Trophoblast cell (in vitro differentiated cells and primary cell): ENCODE results near the gene PYURF.

ENCODE experiments used
- DNase-seq, 2 donors: peaks; one replicate each; pipeline ENCODE4 v3.0.0-alpha.2; 2016
- H2AFZ ChIP-seq: 2 replicates; pipeline ENCODE4 v1.6.1; 2013; ENCODE audit warnings: low read length, moderate library complexity, mild to moderate bottlenecking; ENCODE audit not compliant: insufficient read depth, poor library complexity
- H2AK5ac ChIP-seq: 2 replicates; pipeline ENCODE4 v1.6.1; 2013; ENCODE audit warnings: mild to moderate bottlenecking, low read length
- H2BK120ac ChIP-seq: 2 replicates; pipeline ENCODE4 v1.6.1; 2013; ENCODE audit warnings: low read length, mild to moderate bottlenecking, moderate library complexity; ENCODE audit not compliant: insufficient read depth, poor library complexity
- H2BK12ac ChIP-seq: 2 replicates; pipeline ENCODE4 v1.6.1; 2013; ENCODE audit warnings: mild to moderate bottlenecking, low read length, moderate library complexity
- H2BK5ac ChIP-seq: 2 replicates; pipeline ENCODE4 v1.6.1; 2013; ENCODE audit warnings: low read length, low read depth, moderate library complexity, mild to moderate bottlenecking; ENCODE audit not compliant: poor library complexity
- H3K14ac ChIP-seq: 2 replicates; pipeline ENCODE4 v1.6.1; 2013; ENCODE audit warnings: mild to moderate bottlenecking, low read length
- H3K18ac ChIP-seq: 2 replicates; pipeline ENCODE4 v1.6.1; 2013; ENCODE audit warnings: mild to moderate bottlenecking, low read length
- H3K23ac ChIP-seq: 2 replicates; pipeline ENCODE4 v1.6.1; 2013; ENCODE audit warnings: low read length
- H3K27ac ChIP-seq: 2 replicates; pipeline ENCODE4 v1.5.1; 2013; ENCODE audit warnings: low read depth, mild to moderate bottlenecking, inconsistent platforms, low read length, moderate library complexity
- H3K27me3 ChIP-seq: 2 replicates; pipeline ENCODE4 v1.6.1; 2013; ENCODE audit warnings: inconsistent platforms, mild to moderate bottlenecking, low read length, moderate library complexity; ENCODE audit not compliant: insufficient read depth
- H3K36me3 ChIP-seq, 2 experiments: 1 replicate in 1 of 2; 2 replicates in 1 of 2; pipeline ENCODE4 v1.6.1; 2013; ENCODE audit warnings: low read length in 2 of 2, mild to moderate bottlenecking in 2 of 2, moderate library complexity in 1 of 2; ENCODE audit not compliant: insufficient read depth in 2 of 2, control insufficient read depth in 1 of 2
- H3K4ac ChIP-seq: 2 replicates; pipeline ENCODE4 v1.6.1; 2013; ENCODE audit warnings: low read depth, mild to moderate bottlenecking, low read length, moderate library complexity
- H3K4me1 ChIP-seq, 2 experiments: 1 replicate in 1 of 2; 2 replicates in 1 of 2; pipeline ENCODE4 v1.6.1; 2013; ENCODE audit warnings: low read length in 2 of 2, mild to moderate bottlenecking in 2 of 2, moderate library complexity in 1 of 2; ENCODE audit not compliant: insufficient read depth in 2 of 2, control insufficient read depth in 1 of 2
- H3K4me2 ChIP-seq: 2 replicates; pipeline ENCODE4 v1.6.1; 2013; ENCODE audit warnings: inconsistent platforms, mild to moderate bottlenecking, low read length, moderate library complexity
- H3K4me3 ChIP-seq: 2 replicates; pipeline ENCODE4 v1.5.1; 2013; ENCODE audit warnings: mild to moderate bottlenecking, low read depth, low read length, inconsistent platforms
- H3K79me1 ChIP-seq: one replicate; pipeline ENCODE4 v1.6.1; 2013; ENCODE audit warnings: low read length
- H3K79me2 ChIP-seq: 2 replicates; pipeline ENCODE4 v1.6.1; 2013; ENCODE audit warnings: low read length, mild to moderate bottlenecking; ENCODE audit not compliant: control insufficient read depth, insufficient read depth, poor library complexity
- H3K9ac ChIP-seq: 2 replicates; pipeline ENCODE4 v1.6.1; 2013; ENCODE audit warnings: mild to moderate bottlenecking, low read length
- H3K9me3 ChIP-seq: 2 replicates; pipeline ENCODE4 v1.6.1; 2013; ENCODE audit warnings: low read depth, mild to moderate bottlenecking, control low read depth, inconsistent platforms, low read length; ENCODE audit not compliant: insufficient read depth
- H4K12ac ChIP-seq: 2 replicates; pipeline ENCODE4 v1.6.1; 2013; ENCODE audit warnings: low read depth, mild to moderate bottlenecking, low read length, moderate library complexity
- H4K8ac ChIP-seq: 2 replicates; pipeline ENCODE4 v1.6.1; 2013; ENCODE audit warnings: low read depth, mild to moderate bottlenecking, low read length, moderate library complexity
- H4K91ac ChIP-seq: one replicate; pipeline ENCODE4 v1.6.1; 2013; ENCODE audit warnings: low read depth, mild to moderate bottlenecking, low read length, moderate library complexity
- WGBS: extraction: QIAGEN DNeasy Blood & Tissue Kit; methylation state at CpG from one replicate; pipeline ENCODE4 v1.1.7; 2013; ENCODE audit warnings: missing lambda C conversion rate; ENCODE audit not compliant: insufficient read length, insufficient coverage; ENCODE audit errors: extremely low coverage; 5-methylcytosine and 5-hydroxymethylcytosine counted together

PYURF gene

DNA sequence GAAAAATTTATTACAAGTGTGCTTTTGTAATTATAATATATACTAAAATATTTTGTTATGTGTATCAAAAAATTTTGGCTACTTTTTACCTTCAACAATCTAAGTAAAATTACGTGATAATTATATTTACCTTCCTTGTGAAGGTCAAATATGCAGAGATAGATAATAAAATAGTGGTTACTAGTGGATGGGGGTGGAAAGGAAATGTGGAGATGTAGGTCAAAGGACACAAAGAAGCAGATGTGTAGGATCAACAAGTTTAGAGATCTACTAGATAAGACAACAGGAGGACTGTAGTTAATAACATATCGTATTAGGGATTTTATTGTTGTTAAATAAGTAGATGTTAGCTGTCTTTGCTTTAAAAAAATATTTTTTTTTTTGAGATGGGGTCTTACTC is 45.3 kb downstream of the PYURF start:
- Histone ChIP-seq H3K4ac (no peak overlapping the region), H3K14ac (no peak overlapping the region), H2BK12ac (no peak overlapping the region), H4K8ac (no peak overlapping the region), H2AFZ (no peak overlapping the region), H3K4me3 (no peak overlapping the region), H3K79me2 (no peaks in the 10 kb centered on the region), H3K23ac (no peak overlapping the region), H2BK120ac (no peak overlapping the region), H3K4me1 (no peaks in the 10 kb centered on the region), H3K18ac (no peak overlapping the region), H3K36me3 (no peaks in the 10 kb centered on the region), H4K12ac (no peak overlapping the region), H3K79me1 (no peaks in the 10 kb centered on the region), H3K27ac (no peak overlapping the region), H3K4me2 (no peak overlapping the region), H3K27me3 (no peaks in the 10 kb centered on the region), H3K9me3 (no peaks in the 10 kb centered on the region), H4K91ac (no peak overlapping the region), H3K9ac (no peak overlapping the region), H2AK5ac (no peak overlapping the region), H2BK5ac (no peak overlapping the region)
- WGBS, result no CpG with 5 or more reads among the region's 2 CpGs
- no peak for DNase-seq

DNA sequence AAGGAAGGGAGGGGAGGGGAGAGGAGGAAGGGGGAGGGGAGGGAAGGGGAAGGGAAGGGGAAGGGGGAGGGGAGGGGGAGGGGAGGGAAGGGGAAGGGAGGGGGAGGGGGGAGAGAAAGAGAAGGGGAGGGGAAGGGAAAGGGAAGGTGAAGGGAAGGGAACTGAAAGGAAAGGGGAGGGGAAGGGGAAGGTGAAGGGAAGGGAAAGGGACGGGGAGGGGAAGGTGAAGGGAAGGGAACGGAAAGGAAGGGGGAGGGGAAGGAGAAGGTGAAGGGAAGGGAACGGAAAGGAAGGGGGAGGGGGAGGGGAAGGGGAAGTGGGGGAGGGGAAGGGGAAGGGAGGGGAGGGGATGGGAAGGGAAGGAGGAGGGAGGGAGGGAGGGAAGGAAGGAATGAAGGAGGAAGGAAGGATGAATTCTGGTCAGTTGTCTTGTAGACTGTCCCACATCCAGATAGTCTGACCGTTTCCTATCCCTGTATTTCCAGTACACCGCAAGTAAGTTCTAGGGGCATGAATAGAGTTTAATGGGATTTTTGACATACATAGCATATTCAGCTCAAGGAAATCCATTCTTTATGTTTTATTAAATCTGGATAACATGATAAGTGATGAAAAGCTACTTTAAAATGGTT is 46.2 kb downstream of the PYURF start:
- H3K36me3 ChIP-seq, result no peaks in the 10 kb centered on the region
- H3K9ac ChIP-seq, result no peak overlapping the region
- 100% methylated on average over 3 of the region's 5 CpGs for WGBS
- no peak overlapping the region for H3K4ac ChIP-seq
- H3K23ac ChIP-seq, result no peak overlapping the region
- H4K12ac ChIP-seq, result no peak overlapping the region
- no peaks in the 10 kb centered on the region for H3K79me2 ChIP-seq
- no peaks in the 10 kb centered on the region for H3K27me3 ChIP-seq
- no peak overlapping the region for H3K18ac ChIP-seq
- H3K4me1 ChIP-seq, result no peaks in the 10 kb centered on the region
- H2AFZ ChIP-seq, result no peak overlapping the region
- H3K9me3 ChIP-seq, result no peaks in the 10 kb centered on the region
- H2BK120ac ChIP-seq, result no peak overlapping the region
- H3K4me3 ChIP-seq, result no peak overlapping the region
- no peaks in the 10 kb centered on the region for H3K79me1 ChIP-seq
- H2BK12ac ChIP-seq, result no peak overlapping the region
- DNase-seq, result no peak
- no peak overlapping the region for H4K8ac ChIP-seq
- H2BK5ac ChIP-seq, result no peak overlapping the region
- H3K27ac ChIP-seq, result no peak overlapping the region
- H3K4me2 ChIP-seq, result no peak overlapping the region
- H4K91ac ChIP-seq, result no peak overlapping the region
- H2AK5ac ChIP-seq, result no peak overlapping the region
- H3K14ac ChIP-seq, result no peak overlapping the region
